ENCODE data around the gene TBX2.

Gene TBX2

DNA sequence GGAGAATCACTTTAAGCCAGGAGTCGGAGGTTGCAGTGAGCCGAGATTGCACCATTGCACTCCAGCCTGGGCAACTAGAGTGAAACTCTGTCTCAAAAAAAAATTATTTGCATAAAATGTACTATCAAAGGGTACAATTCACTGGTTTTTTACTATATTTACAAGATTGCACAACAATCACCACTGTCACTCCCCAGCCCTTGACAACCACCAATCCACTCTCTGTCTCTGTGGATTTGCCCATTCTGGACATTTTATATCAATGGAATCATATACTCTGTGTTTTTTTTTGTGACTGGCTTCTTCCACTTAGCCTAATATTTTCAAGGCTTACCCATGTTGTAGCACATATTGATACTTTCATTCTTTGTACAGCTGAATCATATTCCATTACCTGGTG lies 18.8 kb downstream of the TBX2 start:
- no peak for TF ChIP-seq CTCF (conservative IDR thresholded peaks at IDR 0.05; ENCODE audit: low read depth, low read length)
- no peak overlapping the region for H3K4me3 ChIP-seq (ENCODE audit: low read length)
- no peak for DNase-seq (ENCODE audit: low read depth)

- TF ChIP-seq CTCF (conservative IDR thresholded peaks at IDR 0.05; ENCODE audit: low read depth, low read length), result no peak
- no peak overlapping the region for H3K4me3 ChIP-seq (ENCODE audit: low read length)
- no peak for DNase-seq (ENCODE audit: low read depth)
These were observed 19.9 kb downstream of the TBX2 start for GRCh38 chr17:61419496-61420046.

DNA sequence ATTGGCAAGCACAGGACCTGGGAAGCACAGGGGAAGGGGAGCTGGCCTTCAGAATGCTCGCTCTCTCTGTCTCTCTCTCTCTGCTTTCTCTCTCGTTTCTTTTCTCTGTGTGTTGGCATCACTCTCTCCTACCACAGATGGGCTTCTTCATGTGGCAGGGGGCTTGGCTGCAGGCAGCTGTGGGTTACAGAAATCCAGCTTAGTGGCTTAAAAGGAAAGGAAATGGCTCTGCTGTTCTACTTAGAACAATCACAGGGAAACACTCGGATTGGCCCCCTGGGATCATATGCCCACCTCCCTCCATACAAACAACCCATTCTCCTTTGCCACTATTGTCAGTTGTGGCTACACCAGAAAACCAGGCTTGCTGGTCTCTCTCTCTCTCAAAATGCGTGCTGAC lies 20.4 kb downstream of the TBX2 start:
- H3K4me3 ChIP-seq (ENCODE audit: low read length), result no peak overlapping the region
- no peak for TF ChIP-seq CTCF (conservative IDR thresholded peaks at IDR 0.05; ENCODE audit: low read depth, low read length)
- no peak for DNase-seq (ENCODE audit: low read depth)

DNA sequence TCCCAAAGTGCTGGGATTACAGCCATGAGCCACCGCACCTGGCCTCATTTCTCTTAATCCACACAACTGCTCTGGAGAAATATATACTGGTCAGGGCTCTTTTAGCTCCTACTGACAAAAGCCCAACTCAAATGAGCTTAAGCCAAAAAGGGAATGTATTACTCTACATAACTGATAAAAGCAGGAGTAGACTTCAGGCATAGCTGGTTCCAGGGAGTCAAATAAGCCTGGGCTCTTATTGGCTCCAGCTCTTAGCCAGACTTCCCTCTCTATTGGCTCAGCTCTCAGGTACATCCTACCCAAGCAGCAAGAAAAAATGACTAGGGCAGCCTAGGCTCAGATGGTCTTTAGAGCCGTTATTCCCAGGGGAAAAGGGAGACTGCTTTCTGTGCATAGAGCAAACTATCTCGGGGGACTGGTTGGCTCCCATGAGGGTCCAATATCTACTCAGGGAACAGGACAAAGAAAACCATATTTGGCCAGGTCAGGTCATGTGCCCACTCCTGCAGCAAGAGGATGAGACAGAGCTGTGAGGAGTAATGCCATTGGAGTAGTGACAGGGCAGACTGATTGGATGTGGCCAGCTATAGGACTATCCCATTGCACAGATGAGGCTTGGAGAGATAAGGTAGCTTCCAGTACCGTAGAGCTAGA lies 21.2 kb downstream of the TBX2 start:
- no peak overlapping the region for H3K4me3 ChIP-seq (ENCODE audit: low read length)
- no peak for TF ChIP-seq CTCF (conservative IDR thresholded peaks at IDR 0.05; ENCODE audit: low read depth, low read length)
- no peak for DNase-seq (ENCODE audit: low read depth)

DNA sequence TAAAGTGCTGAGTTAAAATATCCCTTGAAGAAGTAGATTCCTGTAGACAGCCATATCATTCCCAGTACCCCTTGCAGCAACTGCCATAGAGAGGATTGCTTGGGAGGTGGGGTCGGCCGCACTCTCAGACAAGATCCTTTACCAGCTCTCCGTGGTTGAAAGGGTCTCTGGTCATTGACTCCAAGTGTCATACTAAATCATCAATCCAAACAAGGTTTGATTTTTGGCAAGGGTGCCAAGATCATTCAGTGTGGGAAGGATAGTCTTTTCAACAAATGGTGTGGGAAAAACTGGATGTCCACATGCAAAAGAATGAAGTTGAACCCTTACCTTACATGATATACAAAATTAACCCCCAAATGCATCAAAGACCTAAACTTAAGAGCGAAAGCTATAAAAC lies 21.8 kb downstream of the TBX2 start:
- H3K4me3 ChIP-seq (ENCODE audit: low read length), result no peak overlapping the region
- no peak for DNase-seq (ENCODE audit: low read depth)
- TF ChIP-seq CTCF (conservative IDR thresholded peaks at IDR 0.05; ENCODE audit: low read depth, low read length), result no peak

DNA sequence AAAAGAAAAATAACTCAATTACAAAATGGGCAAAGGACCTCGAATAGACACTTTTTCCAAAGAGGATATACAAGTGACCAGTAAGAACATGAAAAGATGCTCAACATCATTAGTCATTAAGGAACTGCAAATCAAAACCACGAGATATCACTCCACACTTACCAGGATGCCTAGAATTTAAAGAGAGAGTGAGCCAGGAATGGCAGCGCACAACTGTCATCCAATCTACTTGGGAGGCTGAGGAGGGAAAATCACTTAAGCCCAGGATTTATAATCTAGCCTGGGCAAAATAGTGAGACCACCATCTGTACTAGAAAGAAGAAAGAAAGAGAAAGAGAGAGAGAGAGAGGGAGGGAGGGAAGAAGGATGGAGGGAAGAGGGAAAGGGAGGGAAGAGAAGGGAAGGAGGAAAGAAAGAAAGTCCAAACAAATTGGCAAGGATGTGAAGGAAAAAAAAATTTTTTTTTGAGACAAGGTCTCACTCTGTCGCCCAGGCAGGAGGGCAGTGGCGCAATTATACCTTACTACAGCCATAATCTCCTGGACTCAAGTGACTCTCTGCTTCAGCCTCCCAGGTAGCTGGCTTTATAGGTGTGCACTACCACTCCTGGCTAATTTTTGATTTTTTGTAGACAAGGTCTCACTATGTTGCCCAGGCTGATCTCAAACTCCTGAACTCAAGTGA lies 22.6 kb downstream of the TBX2 start:
- H3K4me3 ChIP-seq (ENCODE audit: low read length), result no peak overlapping the region
- TF ChIP-seq CTCF (conservative IDR thresholded peaks at IDR 0.05; ENCODE audit: low read depth, low read length), result no peak
- no peak for DNase-seq (ENCODE audit: low read depth)

DNA sequence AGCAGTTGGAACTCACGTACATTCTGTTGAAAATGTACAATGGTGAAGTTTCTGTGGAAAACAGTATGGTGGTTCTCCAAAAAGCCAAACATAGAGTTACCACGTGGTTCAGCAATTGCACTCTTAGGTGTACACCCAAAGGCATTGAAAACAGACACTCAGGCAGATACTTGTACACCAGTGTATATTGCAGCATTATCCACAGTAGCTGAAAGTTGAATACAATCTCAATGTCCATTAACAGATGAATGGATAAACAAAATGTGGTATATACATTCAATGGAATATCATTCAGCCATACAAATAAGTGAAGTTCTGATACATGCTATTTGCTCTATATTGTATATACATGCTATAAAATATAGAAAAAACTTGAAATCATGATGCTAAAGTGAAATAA lies 23.2 kb downstream of the TBX2 start:
- no peak for TF ChIP-seq CTCF (conservative IDR thresholded peaks at IDR 0.05; ENCODE audit: low read depth, low read length)
- DNase-seq (ENCODE audit: low read depth), result no peak
- H3K4me3 ChIP-seq (ENCODE audit: low read length), result no peak overlapping the region
